Measurements from ENCODE around the gene TTLL7. TPM values are rescaled to one million over a fixed set of nuclear protein-coding genes. Genes with fewer than 3 reads are reported as not detected.

The TTLL7 gene
- total RNA-seq, 3 donors from 2014 or later: 6.7 to 15.1 (median 10.8) TPM

GRCh38 chr1:84027368-84027767, 28.4 kb upstream of the TTLL7 start:
- Histone ChIP-seq H3K36me3 (no peaks in the 10 kb centered on the region), H3K27ac (no peak overlapping the region), H3K4me1 (no peaks in the 10 kb centered on the region), H3K9me3 (no peaks in the 10 kb centered on the region), H3K27me3 (no peaks in the 10 kb centered on the region), H3K4me3 (no peak overlapping the region)
- intact Hi-C loops (cut with DNase I; ENCODE audit: low total_unique reads): no loop called here
- DNase-seq (ENCODE audit: low spot score in 2 of 2): no peak
- TF ChIP-seq CTCF (IDR thresholded peaks at IDR 0.05) (no peak), POLR2A (IDR thresholded peaks at IDR 0.05) (no peak), POLR2AphosphoS5 (IDR thresholded peaks at IDR 0.05) (no peak)

GRCh38 chr1:84025966-84026365, 27.0 kb upstream of the TTLL7 start:
- intact Hi-C loops (cut with DNase I; ENCODE audit: low total_unique reads): no loop called here

DNA sequence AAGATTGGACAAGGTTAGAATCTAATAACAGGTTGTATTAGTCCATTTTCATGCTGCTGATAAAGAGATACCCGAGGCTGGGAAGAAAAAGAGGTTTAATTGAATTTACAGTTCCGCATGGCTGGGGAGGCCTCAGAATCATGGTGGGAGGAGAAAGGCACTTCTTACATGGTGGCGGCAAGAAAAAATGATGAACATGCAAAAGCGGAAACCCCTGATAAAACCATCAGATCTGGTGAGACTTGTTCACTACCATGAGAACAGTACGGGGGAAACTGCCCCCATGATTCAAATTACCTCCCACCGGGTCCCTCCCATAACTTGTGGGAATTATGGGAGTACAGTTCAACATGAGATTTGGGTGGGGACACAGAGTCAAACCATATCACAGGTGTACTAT, 22.9 kb upstream of the TTLL7 start:
- Histone ChIP-seq H3K9me3 (no peaks in the 10 kb centered on the region), H3K4me1 (no peaks in the 10 kb centered on the region), H3K36me3 (no peaks in the 10 kb centered on the region), H3K27me3 (no peaks in the 10 kb centered on the region), H3K4me3 (no peak overlapping the region), H3K27ac (no peak overlapping the region)
- no peak for DNase-seq (ENCODE audit: low spot score in 2 of 2)
- intact Hi-C loops (cut with DNase I; ENCODE audit: low total_unique reads): no loop called here
- TF ChIP-seq CTCF (IDR thresholded peaks at IDR 0.05): no peak
- no peak for TF ChIP-seq POLR2AphosphoS5 (IDR thresholded peaks at IDR 0.05)
- TF ChIP-seq POLR2A (IDR thresholded peaks at IDR 0.05): no peak

More at GRCh38 chr1:84025966-84026365, 27.0 kb upstream of the TTLL7 start:
- H3K27ac ChIP-seq: no peak overlapping the region
- DNase-seq (ENCODE audit: low spot score in 2 of 2): no peak
- no peaks in the 10 kb centered on the region for H3K4me1 ChIP-seq
- H3K9me3 ChIP-seq: no peaks in the 10 kb centered on the region
- TF ChIP-seq CTCF (IDR thresholded peaks at IDR 0.05): no peak
- no peak for TF ChIP-seq POLR2A (IDR thresholded peaks at IDR 0.05)
- TF ChIP-seq POLR2AphosphoS5 (IDR thresholded peaks at IDR 0.05): no peak
- H3K36me3 ChIP-seq: no peaks in the 10 kb centered on the region
- H3K27me3 ChIP-seq: no peaks in the 10 kb centered on the region
- no peak overlapping the region for H3K4me3 ChIP-seq

DNA sequence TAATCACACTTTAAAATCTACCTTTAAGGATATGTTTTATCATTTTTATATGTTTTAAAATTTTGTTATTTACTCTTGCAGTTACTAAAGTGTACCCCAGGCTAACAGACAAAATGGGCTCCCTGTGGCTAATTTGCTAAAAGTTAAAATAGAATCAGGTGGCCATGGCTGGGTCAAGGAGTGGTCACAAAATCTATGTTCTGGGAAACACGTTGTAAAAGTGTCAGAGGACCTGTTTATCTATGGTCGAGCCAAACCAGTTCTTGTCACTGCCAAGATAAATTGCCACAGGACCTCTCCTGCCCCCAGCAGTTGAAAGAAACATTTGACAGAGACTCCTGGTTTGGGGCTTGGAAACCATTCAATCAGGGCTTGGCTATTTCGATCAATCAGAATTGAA, 21.2 kb upstream of the TTLL7 start:
- DNase-seq (ENCODE audit: low spot score in 2 of 2): no peak
- Histone ChIP-seq H3K4me3 (no peak overlapping the region), H3K4me1 (no peaks in the 10 kb centered on the region), H3K9me3 (no peaks in the 10 kb centered on the region), H3K27ac (no peak overlapping the region), H3K27me3 (no peaks in the 10 kb centered on the region), H3K36me3 (no peaks in the 10 kb centered on the region)
- TF ChIP-seq CTCF (IDR thresholded peaks at IDR 0.05) (no peak), POLR2AphosphoS5 (IDR thresholded peaks at IDR 0.05) (no peak), POLR2A (IDR thresholded peaks at IDR 0.05) (no peak)
- intact Hi-C loops (cut with DNase I; ENCODE audit: low total_unique reads): no loop called here

DNA sequence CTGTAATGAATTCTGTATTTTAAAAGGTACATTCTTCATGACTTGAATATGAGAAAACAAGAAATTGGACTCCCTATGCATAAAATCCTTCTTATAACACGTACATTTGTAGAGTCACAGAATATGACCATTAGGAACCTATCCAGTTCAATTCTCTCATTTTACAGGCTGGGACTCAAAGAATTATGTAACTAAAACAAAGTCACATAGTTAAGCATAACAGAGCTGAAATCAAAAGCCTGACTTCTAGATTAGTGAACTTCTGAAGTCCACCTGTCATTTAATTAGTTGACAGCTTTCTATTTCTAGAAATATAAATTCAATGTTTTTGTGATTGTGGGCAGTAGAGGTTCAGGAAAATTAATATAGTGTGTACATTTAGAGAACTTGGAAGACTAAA, 20.3 kb upstream of the TTLL7 start:
- H3K27me3 ChIP-seq: no peaks in the 10 kb centered on the region
- no peak overlapping the region for H3K4me3 ChIP-seq
- DNase-seq (ENCODE audit: low spot score in 2 of 2): no peak
- no peak for TF ChIP-seq POLR2A (IDR thresholded peaks at IDR 0.05)
- TF ChIP-seq CTCF (IDR thresholded peaks at IDR 0.05): no peak
- TF ChIP-seq POLR2AphosphoS5 (IDR thresholded peaks at IDR 0.05): no peak
- no peaks in the 10 kb centered on the region for H3K9me3 ChIP-seq
- intact Hi-C loops (cut with DNase I; ENCODE audit: low total_unique reads): no loop called here
- H3K36me3 ChIP-seq: no peaks in the 10 kb centered on the region
- no peak overlapping the region for H3K27ac ChIP-seq
- no peaks in the 10 kb centered on the region for H3K4me1 ChIP-seq
